ENCODE measurements around the gene GPRC5B. TPM values are rescaled to one million over a fixed set of nuclear protein-coding genes. Genes with fewer than 3 reads are reported as not detected.

Gene GPRC5B
- total and polyA plus RNA-seq, 2 of the 8 experiments (the other 6 are each of a cell fraction or from before 2014, with no cell fraction given): 106 to 160 TPM

DNA sequence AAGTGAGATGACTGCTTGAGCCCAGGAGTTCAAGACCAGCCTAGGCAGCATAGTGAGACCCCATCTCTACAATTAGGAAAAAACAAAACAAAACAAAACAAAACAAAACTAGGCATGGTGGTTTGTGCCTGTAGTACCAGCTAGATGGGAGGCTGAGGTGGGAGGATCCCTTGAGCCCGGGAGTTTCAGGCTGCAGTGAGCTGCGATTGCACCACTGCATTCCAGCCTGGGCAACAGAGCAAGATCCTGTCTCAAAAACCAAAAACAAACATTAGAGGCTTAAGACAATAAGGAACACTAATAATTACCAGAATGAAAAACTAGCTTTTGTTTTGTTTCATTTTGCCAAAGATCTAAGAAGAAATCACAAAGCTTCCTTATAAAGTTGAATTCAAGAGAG lies 69.2 kb downstream of the GPRC5B start:
- no peak for FAIRE-seq
- H2AFZ ChIP-seq (ENCODE audit: low read length): no peak overlapping the region
- TF ChIP-seq JUN (IDR thresholded peaks at IDR 0.05; ENCODE audit: low read depth, low read length) (no peak), SP1 (IDR thresholded peaks at IDR 0.05; ENCODE audit: low read depth, low read length) (no peak), KDM4A (IDR thresholded peaks at IDR 0.05; ENCODE audit: low read depth, low read length, severe bottlenecking) (no peak), RXRA (IDR thresholded peaks at IDR 0.05; ENCODE audit: insufficient read depth, low read depth, low read length) (no peak), POLR2A (IDR thresholded peaks at IDR 0.05; ENCODE audit: control extremely low read depth in 1 of 2, low read depth in 2 of 2, low read length in 2 of 2) (no peak), YY1 (IDR thresholded peaks at IDR 0.05; ENCODE audit: low read depth, low read length) (no peak), CEBPB (IDR thresholded peaks at IDR 0.05; ENCODE audit: low read depth, low read length) (no peak), RBBP5 (IDR thresholded peaks at IDR 0.05; ENCODE audit: borderline replicate concordance, low read depth, low read length) (no peak), EP300 (IDR thresholded peaks at IDR 0.05; ENCODE audit: borderline replicate concordance in 1 of 2, low read depth in 2 of 2, low read length in 2 of 2) (no peak), BCL11A (IDR thresholded peaks at IDR 0.05; ENCODE audit: low read depth in 2 of 2, low read length in 2 of 2) (no peak), HDAC2 (IDR thresholded peaks at IDR 0.05; ENCODE audit: borderline replicate concordance in 1 of 2, low read depth in 2 of 2, low read length in 2 of 2) (no peak), MAFK (IDR thresholded peaks at IDR 0.05; ENCODE audit: low read depth, low read length) (no peak), TCF12 (IDR thresholded peaks at IDR 0.05; ENCODE audit: low read depth, low read length) (no peak), CTBP2 (IDR thresholded peaks at IDR 0.05; ENCODE audit: borderline replicate concordance, insufficient read depth, insufficient read length, low read length) (no peak), TAF1 (IDR thresholded peaks at IDR 0.05; ENCODE audit: low read depth, low read length) (no peak)

More for the DNA sequence above, 69.2 kb downstream of the GPRC5B start:
- Histone ChIP-seq H3K9ac (replicated peaks in 1 of 4; ENCODE audit: extremely low read depth in 1 of 4, low read depth in 3 of 4, low read length in 3 of 4) (no peak overlapping the region), H4K91ac (replicated peaks; ENCODE audit: insufficient read length, low read length) (no peak overlapping the region), H2BK5ac (ENCODE audit: low read depth, low read length) (no peak overlapping the region), H3K4me3 (ENCODE audit: extremely low read depth in 1 of 4, insufficient read depth in 2 of 4, low read depth in 3 of 4, low read length in 4 of 4) (no peak overlapping the region), H2BK12ac (ENCODE audit: low read depth, low read length) (no peak overlapping the region), H3K4me1 (replicated peaks in 1 of 4; ENCODE audit: control insufficient read depth in 3 of 4, insufficient read depth in 4 of 4, low read length in 3 of 4) (peaks cover 0 to 2% (median 0%) of the 10 kb centered on the region in 4 experiments; a peak in 1 of 7 replicates), H4K5ac (ENCODE audit: insufficient read length, low read depth, low read length) (no peak overlapping the region), H2BK120ac (replicated peaks; ENCODE audit: low read depth, low read length) (no peak overlapping the region), H3K27ac (ENCODE audit: low read depth, low read length) (no peak overlapping the region), H2BK15ac (ENCODE audit: low read length) (no peak overlapping the region), H3K79me1 (ENCODE audit: low read depth, low read length) (no peaks in the 10 kb centered on the region), H4K8ac (ENCODE audit: extremely low read depth, insufficient read depth, low read length) (no peak overlapping the region), H3K23ac (ENCODE audit: insufficient read length) (no peak overlapping the region), H3K56ac (replicated peaks; ENCODE audit: insufficient read length, low read depth, low read length) (no peak overlapping the region), H3K23me2 (ENCODE audit: low read depth, low read length) (no peaks in the 10 kb centered on the region), H3K14ac (ENCODE audit: insufficient read length) (no peak overlapping the region), H3K9me3 (ENCODE audit: insufficient read depth in 2 of 2, low read depth in 1 of 2, low read length in 1 of 2) (peaks cover 0 to 9% of the 10 kb centered on the region in 2 experiments; a peak in 3 of 4 replicates), H3K4ac (replicated peaks; ENCODE audit: insufficient read length, low read depth, low read length) (no peak overlapping the region), H3K79me2 (ENCODE audit: control insufficient read depth in 1 of 2, insufficient read depth in 2 of 2, low read length in 2 of 2) (no peaks in the 10 kb centered on the region), H3K4me2 (ENCODE audit: insufficient read depth in 1 of 2, low read depth in 2 of 2, low read length in 2 of 2) (no peak overlapping the region), H3K27me3 (replicated peaks in 1 of 4; ENCODE audit: control insufficient read depth in 3 of 4, extremely low read depth in 1 of 4, insufficient read depth in 3 of 4, low read length in 3 of 4) (no peaks in the 10 kb centered on the region), H3K36me3 (ENCODE audit: control insufficient read depth in 2 of 4, insufficient read depth in 4 of 4, low read length in 3 of 4) (no peaks in the 10 kb centered on the region), H3K18ac (ENCODE audit: extremely low read depth, low read length) (no peak overlapping the region), H2BK20ac (ENCODE audit: low read length) (no peak overlapping the region), H4K20me1 (replicated peaks in 1 of 2; ENCODE audit: control insufficient read depth in 1 of 2, insufficient read depth in 2 of 2, low read length in 2 of 2) (no peaks in the 10 kb centered on the region), H2AK5ac (ENCODE audit: low read depth, low read length) (no peak overlapping the region)
- ChIA-PET POLR2A (ENCODE audit: partially characterized antibody) (interaction anchor here (1.1 kb wide), 1 partner anchor 37 kb away, joined by 5 read pairs; no protein-coding TSS in a partner anchor), CTCF (ENCODE audit: partially characterized antibody) (interaction anchor here (0.6 to 0.8 kb wide), 2 partner anchors 14 to 64 kb away, joined by 3 read pairs; no protein-coding TSS in a partner anchor)
- DNase-seq (ENCODE audit: low read depth in 1 of 2, low spot score in 2 of 2): no peak
- 95% methylated on average over 2 of the region's 2 CpGs; no CpG with 5 or more reads in 1 of the 2 experiments for WGBS, 2 experiments (ENCODE audit: extremely low coverage in 1 of 2, insufficient coverage in 1 of 2, insufficient read length in 1 of 2, insufficient replicate concordance in 2 of 2, low coverage in 1 of 2, low lambda C conversion rate in 2 of 2, missing lambda C conversion rate in 1 of 2)
